ENCODE results near the gene FAR2. TPM values are rescaled to one million over a fixed set of nuclear protein-coding genes. Genes with fewer than 3 reads are reported as not detected.

The FAR2 gene
- total and polyA plus RNA-seq, 2 of the 13 experiments (the other 11 are each of a cell fraction or from before 2014, with no cell fraction given): not detected

GRCh38 chr12:29150462-29150861 is 1.4 kb downstream of the FAR2 start (continued):
- TF ChIP-seq HNF1A (IDR thresholded peaks at IDR 0.05; ENCODE audit: low read depth): no peak
- TF ChIP-seq HNF1A (CRISPR knock-in tag; IDR thresholded peaks at IDR 0.05; ENCODE audit: borderline replicate concordance): no peak
- no peak for TF ChIP-seq PATZ1 (CRISPR knock-in tag; IDR thresholded peaks at IDR 0.05)
- TF ChIP-seq MEF2D (CRISPR knock-in tag; IDR thresholded peaks at IDR 0.05): no peak
- TF ChIP-seq MLLT10 (CRISPR knock-in tag; IDR thresholded peaks at IDR 0.05): no peak
- no peak for TF ChIP-seq RARA (CRISPR knock-in tag; IDR thresholded peaks at IDR 0.05)
- TF ChIP-seq SIX4 (CRISPR knock-in tag; IDR thresholded peaks at IDR 0.05): no peak
- TF ChIP-seq UBTF (CRISPR knock-in tag; IDR thresholded peaks at IDR 0.05): no peak
- TF ChIP-seq PPARG (CRISPR knock-in tag; conservative IDR thresholded peaks at IDR 0.05): no peak
- no peak for TF ChIP-seq ZBTB1 (CRISPR knock-in tag; IDR thresholded peaks at IDR 0.05; ENCODE audit: borderline replicate concordance)
- TF ChIP-seq ZNF782 (CRISPR knock-in tag; IDR thresholded peaks at IDR 0.05; ENCODE audit: borderline replicate concordance): no peak
- TF ChIP-seq ZNF3 (CRISPR knock-in tag; IDR thresholded peaks at IDR 0.05): no peak
- no peak for TF ChIP-seq ZNF619 (CRISPR knock-in tag; IDR thresholded peaks at IDR 0.05)
- no peak for TF ChIP-seq ZNF780A (CRISPR knock-in tag; IDR thresholded peaks at IDR 0.05)
- no peak for TF ChIP-seq RAD21 (CRISPR knock-in tag; IDR thresholded peaks at IDR 0.05)
- no peak for TF ChIP-seq BCL3 (CRISPR knock-in tag; IDR thresholded peaks at IDR 0.05)
